ENCODE data around the gene KMT2A. TPM values are rescaled to one million over a fixed set of nuclear protein-coding genes. Genes with fewer than 3 reads are reported as not detected.

KMT2A gene
- total and polyA plus RNA-seq, 10 of the 15 experiments (the other 5 are each of a cell fraction or from before 2014, with no cell fraction given), result 6.1 to 56.9 (median 25.4) TPM

DNA sequence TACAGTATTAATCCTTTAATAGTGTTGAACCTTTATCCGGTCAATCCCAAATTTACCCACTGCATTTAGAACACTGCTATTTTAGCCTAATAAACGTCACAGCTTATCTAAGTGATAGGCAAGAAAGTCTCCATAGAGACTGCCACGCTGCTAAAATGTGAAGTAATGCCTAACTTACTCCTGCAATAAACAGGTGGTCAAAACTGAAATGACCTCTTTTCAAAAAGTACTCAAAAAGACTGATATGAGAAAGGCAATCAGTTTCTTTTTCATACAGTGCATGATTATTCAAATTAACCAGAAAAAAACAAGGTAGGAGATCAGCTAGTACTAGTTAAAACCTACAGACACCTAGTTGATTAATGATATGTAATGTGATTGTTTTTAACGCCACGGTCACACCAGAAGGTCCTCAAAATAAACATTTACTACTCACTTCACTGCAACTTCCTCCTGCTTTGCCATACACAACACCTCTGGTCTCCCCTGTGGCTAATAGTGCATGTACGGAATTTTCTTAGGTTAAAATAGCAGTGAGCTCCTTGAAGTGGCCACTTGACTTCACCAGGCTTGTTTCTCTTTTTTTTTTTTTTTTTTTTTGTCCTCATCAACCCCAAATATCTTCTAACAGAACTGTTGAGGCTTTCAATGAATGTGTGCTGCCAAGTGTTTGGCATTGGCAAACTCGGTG, 26.1 kb upstream of the KMT2A start:
- in situ Hi-C loops (cut with MboI), result no loop called here
- peaks cover 1 to 14% of the 10 kb centered on the region in 2 experiments; a peak in 3 of 4 replicates for H3K36me3 ChIP-seq (ENCODE audit: control insufficient read depth in 2 of 2, insufficient read depth in 2 of 2, low read length in 1 of 2)
- H3K27me3 ChIP-seq (replicated peaks in 1 of 2; ENCODE audit: control insufficient read depth in 2 of 2, insufficient read depth in 2 of 2, low read length in 1 of 2), result no peaks in the 10 kb centered on the region
- H3K4me2 ChIP-seq (ENCODE audit: control insufficient read depth, insufficient read depth), result peak overlapping the region; percentile 68
- WGBS (ENCODE audit: insufficient coverage, insufficient replicate concordance, low lambda C conversion rate, missing lambda C conversion rate), result 3% methylated on average over 7 of the region's 7 CpGs
- no TSS peak for BruUV-seq (replicated peaks)
- FAIRE-seq (no peak), ATAC-seq (peak; percentile 74), DNase-seq (ENCODE audit: low read depth, low spot score) (peak; percentile 20)
- H3K4me1 ChIP-seq (ENCODE audit: control insufficient read depth, insufficient read depth, low read length), result peaks cover 24% of the 10 kb centered on the region
- intact Hi-C loops (cut with micrococcal nuclease; ENCODE audit: unreplicated experiment), result no loop called here
- H3K9me3 ChIP-seq (replicated peaks; ENCODE audit: control insufficient read depth, insufficient read depth, low read length), result no peaks in the 10 kb centered on the region
- POLR2A ChIA-PET, result interaction anchor here (0.6 to 1.5 kb wide), 6 partner anchors 8 to 92 kb away, joined by 3 to 5 read pairs (median 3); no protein-coding TSS in a partner anchor
- no peak overlapping the region; the same call in 1 of the 2 replicates for H3K9ac ChIP-seq (ENCODE audit: control insufficient read depth, insufficient read depth, low read length)
- H3K27ac ChIP-seq (ENCODE audit: control insufficient read depth, insufficient read depth), result peak overlapping the region; percentile 44; the same call in 1 of the 2 replicates
- CTCF ChIA-PET, result interaction anchor here (0.6 to 2.5 kb wide), 6 partner anchors 8 to 391 kb away, joined by 3 to 6 read pairs (median 3); no protein-coding TSS in a partner anchor
- RAD21 ChIA-PET (ENCODE audit: unreplicated experiment), result interaction anchor here (0.6 to 1.7 kb wide), 3 partner anchors 26 to 38 kb away, joined by 3 to 7 read pairs (median 3); partner anchors contain the start of gene KMT2A
- SMC1A ChIA-PET (ENCODE audit: uncharacterized antibody, unreplicated experiment), result interaction anchor here (0.6 to 1.3 kb wide), 4 partner anchors 10 to 114 kb away, joined by 3 read pairs; no protein-coding TSS in a partner anchor
- TF ChIP-seq SIX5 (IDR thresholded peaks at IDR 0.05; ENCODE audit: low read depth, low read length, severe bottlenecking), result no peak
- TF ChIP-seq ESRRA (IDR thresholded peaks at IDR 0.05; ENCODE audit: low read length), result no peak
- TF ChIP-seq ATF7 (IDR thresholded peaks at IDR 0.05; ENCODE audit: low read depth), result peak; percentile 14; the same call in 1 of the 2 replicates
- no peak for TF ChIP-seq ZNF207 (IDR thresholded peaks at IDR 0.05; ENCODE audit: borderline replicate concordance)
- peak; percentile 42; the same call in 1 of the 2 replicates for TF ChIP-seq PML (IDR thresholded peaks at IDR 0.05; ENCODE audit: low read length)
- peak; percentile 25 for TF ChIP-seq RUNX3 (IDR thresholded peaks at IDR 0.05; ENCODE audit: low read length)
- TF ChIP-seq, protein P1, sequence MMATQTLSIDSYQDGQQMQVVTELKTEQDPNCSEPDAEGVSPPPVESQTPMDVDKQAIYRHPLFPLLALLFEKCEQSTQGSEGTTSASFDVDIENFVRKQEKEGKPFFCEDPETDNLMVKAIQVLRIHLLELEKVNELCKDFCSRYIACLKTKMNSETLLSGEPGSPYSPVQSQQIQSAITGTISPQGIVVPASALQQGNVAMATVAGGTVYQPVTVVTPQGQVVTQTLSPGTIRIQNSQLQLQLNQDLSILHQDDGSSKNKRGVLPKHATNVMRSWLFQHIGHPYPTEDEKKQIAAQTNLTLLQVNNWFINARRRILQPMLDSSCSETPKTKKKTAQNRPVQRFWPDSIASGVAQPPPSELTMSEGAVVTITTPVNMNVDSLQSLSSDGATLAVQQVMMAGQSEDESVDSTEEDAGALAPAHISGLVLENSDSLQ (IDR thresholded peaks at IDR 0.05), result peak; percentile 60
- 0 out of 4 replicates have a peak, but pooled peaks of 1 of the 2 experiments have one; percentile 9 for TF ChIP-seq BHLHE40 (IDR thresholded peaks at IDR 0.05; ENCODE audit: borderline replicate concordance in 1 of 2, low read depth in 2 of 2, low read length in 1 of 2)
- TF ChIP-seq IKZF2 (IDR thresholded peaks at IDR 0.05), result peak in 1 of 2 experiments; percentile 24; a peak in 1 of 4 replicates
- TF ChIP-seq MTA2 (IDR thresholded peaks at IDR 0.05; ENCODE audit: low read depth), result 0 out of 2 replicates have a peak, but pooled peaks have one; percentile 19
- no peak overlapping the region for H2AFZ ChIP-seq (ENCODE audit: control insufficient read depth, low read depth, low read length)
- H3K4me3 ChIP-seq, result no peak overlapping the region
- H4K20me1 ChIP-seq (ENCODE audit: control insufficient read depth, insufficient read depth), result no peaks in the 10 kb centered on the region
- H3K79me2 ChIP-seq (ENCODE audit: control insufficient read depth, insufficient read depth, low read length), result peaks cover 20% of the 10 kb centered on the region
